Ishikawa (cell line): ENCODE data around the gene ZSWIM5.

Source experiments
- CREB1 ChIP-seq: IDR thresholded peaks from 2 replicates; pipeline ENCODE4 v1.6.1; 2012; ENCODE audit warnings: low read depth
- EP300 ChIP-seq: IDR thresholded peaks from 2 replicates; pipeline ENCODE4 v1.6.1; 2012; ENCODE audit warnings: borderline replicate concordance
- MAX ChIP-seq: IDR thresholded peaks from 2 replicates; pipeline ENCODE4 v1.6.1; 2012
- RAD21 ChIP-seq: IDR thresholded peaks from 2 replicates; pipeline ENCODE4 v1.6.1; 2012; ENCODE audit warnings: low read depth
- REST ChIP-seq: IDR thresholded peaks from 2 replicates; pipeline ENCODE4 v1.6.1; 2012; ENCODE audit warnings: low read depth, mild to moderate bottlenecking
- TAF1 ChIP-seq: IDR thresholded peaks from 2 replicates; pipeline ENCODE4 v1.6.1; 2012; ENCODE audit warnings: low read depth, mild to moderate bottlenecking
- ZBTB7A ChIP-seq: IDR thresholded peaks from 2 replicates; pipeline ENCODE4 v1.6.1; 2012; ENCODE audit warnings: low read depth

- TF ChIP-seq MAX (no peak), CREB1 (no peak), RAD21 (no peak), REST (no peak), EP300 (no peak), TAF1 (no peak), ZBTB7A (no peak)
Measured at GRCh38 chr1:45236136-45236535, 29.7 kb upstream of the ZSWIM5 start.
